CD4-positive, alpha-beta T cell treated with Interleukin-12 subunit alpha and Interleukin-12 subunit beta, for 1 hour (primary cell): ENCODE results near the gene HSD11B2.

Source experiments
- DNase-seq: peaks from one replicate; pipeline ENCODE4 v3.0.0-alpha.2; 2020

HSD11B2 gene

DNA sequence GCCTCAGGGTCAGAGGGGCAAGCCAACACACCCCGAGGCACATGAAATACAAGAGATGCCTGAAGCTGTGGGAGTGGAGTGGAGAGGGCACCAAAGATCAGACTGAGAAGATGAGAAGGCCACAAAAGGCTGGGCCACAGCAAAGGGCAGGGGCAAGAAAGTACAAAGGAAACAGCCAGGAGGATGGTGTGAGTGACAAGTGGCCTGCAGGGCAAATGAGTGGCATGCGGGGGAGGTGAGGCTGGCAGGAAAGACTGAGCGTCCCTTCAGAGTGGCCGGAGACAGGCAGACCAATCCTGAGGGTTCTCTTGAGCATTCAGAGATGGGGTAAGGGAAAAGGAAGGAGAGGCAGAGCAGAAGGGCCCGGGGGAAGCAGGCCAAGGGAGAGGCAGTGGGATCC lies 23.2 kb downstream of the HSD11B2 start:
- no peak for DNase-seq

DNA sequence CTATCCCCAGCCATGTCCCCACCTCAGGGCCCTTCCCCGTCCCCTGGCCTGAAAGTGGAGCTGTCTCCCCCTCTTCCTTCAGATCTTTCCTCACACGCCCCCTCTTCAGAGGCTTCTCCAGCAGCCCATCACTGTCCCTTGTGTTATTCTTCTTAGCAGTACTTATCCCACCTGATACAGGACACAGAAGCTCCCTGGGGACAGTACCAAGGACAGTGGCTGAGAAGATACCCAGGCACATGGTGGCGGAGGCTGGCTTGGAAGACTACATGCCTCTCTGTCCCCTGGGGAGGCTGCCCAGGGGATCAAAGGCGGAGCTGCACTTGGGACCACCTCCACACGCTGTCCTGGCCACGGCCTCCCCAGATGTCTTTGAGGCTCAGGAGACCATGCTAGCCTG lies 23.9 kb downstream of the HSD11B2 start:
- DNase-seq, result no peak

DNA sequence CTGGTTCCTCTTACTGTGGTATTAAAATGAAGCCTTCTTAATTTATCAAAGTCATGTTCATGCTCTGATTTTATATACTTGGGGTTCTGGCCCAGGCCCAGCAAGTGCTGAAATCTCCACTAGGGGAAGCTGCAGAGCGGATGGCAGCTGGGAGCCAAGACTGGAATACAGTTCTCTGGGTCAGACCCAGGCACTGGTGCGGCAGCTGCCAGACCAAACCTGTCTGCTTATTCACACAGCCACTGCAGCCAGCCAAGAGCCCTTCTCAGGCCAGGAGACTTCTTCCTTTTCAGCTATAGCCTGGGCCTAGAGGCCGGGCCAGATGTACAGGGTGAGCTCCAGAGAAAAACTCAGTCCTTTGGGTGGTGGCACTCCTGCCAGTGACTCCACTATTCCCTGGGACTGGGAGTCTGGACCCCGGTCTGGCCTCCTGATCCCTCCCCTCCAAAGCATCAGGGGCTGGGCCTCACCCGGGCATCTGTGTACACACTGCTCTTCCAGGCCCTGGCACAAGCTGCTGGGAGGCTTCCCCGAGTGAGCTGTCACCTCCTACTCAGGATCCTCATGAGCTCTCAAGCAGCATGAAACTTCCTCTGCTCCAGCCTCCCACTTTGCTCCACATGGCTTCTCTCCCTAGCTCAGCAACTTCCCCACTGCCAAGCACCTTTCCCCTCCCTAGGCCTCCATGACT lies 25.6 kb downstream of the HSD11B2 start:
- no peak for DNase-seq

DNA sequence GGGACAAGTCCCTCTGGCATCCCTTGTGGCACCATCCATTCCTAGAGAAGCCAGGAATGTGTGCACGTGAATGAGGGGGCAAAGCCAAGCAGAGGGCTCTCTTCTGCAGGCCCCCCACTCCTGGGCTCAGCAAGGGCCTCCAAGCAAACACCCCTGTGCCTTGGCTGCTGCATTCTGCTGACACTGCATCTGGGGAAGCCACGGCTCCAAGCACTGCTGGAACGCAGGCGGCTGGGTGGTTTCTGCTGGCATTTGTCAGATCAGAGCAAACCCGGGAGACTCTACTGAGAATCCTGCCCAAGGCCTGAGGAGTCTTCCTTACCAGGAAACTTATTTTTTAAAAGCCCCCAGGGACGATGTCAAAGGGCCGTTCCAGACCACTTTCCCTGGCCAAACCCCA lies 26.7 kb downstream of the HSD11B2 start:
- DNase-seq, result no peak

DNA sequence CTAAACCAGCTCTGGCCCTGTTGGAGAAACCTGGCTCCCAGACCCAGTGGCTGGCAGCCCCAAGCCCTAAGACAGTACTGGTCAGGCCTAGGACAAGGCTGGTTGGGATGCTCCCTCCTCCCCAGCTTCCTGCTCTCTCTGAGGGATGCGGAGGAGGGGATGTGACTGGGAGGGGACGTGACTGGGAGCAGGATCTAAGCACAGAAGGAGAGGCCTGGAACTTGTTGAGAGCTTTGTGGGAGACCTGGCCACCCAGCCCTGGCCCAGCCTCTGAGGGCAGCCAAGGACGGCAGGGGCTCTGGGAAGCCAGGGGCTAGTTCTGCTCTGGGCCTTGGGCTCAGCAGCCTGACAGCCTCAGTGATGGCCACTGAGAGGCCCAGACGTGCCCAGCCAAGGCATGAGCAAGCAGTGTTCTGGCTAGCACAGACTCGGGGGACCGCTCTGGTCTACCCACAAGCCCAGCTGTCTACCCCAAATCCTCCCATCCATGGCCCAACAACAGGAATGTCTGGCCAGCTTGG lies 27.3 kb downstream of the HSD11B2 start:
- no peak for DNase-seq

DNA sequence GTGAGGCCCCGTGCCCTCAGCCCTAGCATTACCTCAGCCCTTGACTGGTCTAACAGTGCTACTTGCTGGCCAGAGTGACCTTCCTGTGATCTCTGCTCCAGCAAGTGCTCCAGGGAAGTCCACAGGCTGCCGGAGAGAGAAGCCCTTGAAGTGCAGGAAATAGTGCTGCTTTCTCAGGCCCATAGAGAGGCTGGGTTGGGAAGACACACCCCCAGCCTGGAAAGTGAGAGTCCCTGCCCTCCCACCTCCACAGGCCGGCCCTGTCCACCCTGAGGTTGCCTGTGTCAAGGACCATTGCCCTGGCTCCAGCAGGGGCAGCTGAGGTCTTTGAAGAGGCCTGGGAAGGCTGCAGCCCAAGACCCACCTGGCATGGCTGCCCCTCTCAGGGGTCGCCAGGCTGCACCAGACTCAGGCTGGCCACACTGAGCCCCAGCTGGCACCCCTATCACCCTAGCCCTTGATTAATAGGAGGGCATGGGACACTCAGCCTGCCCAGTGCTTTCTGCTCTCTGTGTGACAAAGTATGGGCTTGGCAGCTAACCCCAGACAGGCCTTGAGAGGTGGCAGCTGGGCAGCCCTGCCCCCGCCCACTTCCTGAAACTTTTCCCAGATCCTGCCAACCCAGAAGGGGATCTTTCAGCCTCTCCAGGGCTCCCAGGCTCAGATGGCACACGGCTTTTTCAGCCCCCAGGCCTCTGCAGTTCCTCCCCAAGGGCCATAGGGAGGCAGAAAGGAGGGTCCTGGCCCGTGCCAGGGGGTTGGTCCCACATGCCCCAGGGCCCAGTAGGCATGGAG lies 28.3 kb downstream of the HSD11B2 start:
- DNase-seq, result no peak

DNA sequence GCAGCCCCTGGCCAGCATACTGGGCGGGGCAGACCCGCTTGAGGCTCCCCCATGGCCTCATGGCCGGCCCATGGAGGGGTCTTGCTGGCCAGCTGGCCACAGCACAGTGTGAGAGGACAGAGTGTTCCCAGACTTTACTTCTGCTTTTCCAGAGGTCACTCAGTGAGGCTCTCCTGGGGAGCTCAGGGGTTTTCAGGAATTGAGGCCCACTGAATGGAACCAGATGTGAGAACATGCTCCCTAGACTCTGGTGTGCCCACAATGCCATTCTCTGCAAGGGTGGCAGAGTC lies 28.9 kb downstream of the HSD11B2 start:
- no peak for DNase-seq

DNA sequence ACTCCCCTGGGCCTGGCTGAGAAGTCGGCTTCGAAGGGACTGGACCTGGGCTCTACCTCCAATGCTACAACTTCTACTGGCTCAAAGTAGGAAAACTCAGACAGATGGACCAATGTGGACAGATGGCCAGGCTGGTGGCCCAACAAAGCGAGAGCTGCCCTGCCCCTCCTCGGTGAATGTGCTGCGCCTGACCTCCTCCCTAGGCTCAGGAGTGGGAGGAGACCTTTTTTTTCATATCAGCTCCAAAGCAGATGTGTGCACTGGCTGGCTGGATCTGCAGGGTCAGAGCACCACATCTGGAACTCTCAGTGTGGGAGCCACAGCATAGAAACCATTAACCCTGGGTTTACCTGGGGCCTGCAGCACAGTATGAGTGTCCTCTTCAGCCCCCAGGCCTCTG lies 29.2 kb downstream of the HSD11B2 start:
- no peak for DNase-seq

DNA sequence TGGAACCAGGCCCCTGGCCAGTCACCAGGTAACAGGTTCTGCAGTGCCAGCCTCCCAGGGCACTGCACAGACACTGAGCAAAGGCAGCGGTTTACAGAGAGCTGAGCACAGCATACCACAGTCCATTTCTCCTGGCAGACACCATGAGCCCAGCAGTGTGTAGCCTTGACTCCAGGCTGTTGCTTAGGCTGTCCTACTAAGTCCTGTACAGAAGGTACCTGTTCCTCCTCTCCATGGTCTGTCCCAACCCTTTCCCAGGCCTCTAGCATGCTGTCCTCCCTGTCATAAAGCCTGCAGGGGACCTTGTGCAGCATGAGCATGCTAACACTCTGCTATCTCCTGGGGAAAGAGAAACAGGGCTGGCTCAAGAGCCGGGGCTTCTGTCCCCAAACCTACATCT lies 30.0 kb downstream of the HSD11B2 start:
- no peak for DNase-seq

DNA sequence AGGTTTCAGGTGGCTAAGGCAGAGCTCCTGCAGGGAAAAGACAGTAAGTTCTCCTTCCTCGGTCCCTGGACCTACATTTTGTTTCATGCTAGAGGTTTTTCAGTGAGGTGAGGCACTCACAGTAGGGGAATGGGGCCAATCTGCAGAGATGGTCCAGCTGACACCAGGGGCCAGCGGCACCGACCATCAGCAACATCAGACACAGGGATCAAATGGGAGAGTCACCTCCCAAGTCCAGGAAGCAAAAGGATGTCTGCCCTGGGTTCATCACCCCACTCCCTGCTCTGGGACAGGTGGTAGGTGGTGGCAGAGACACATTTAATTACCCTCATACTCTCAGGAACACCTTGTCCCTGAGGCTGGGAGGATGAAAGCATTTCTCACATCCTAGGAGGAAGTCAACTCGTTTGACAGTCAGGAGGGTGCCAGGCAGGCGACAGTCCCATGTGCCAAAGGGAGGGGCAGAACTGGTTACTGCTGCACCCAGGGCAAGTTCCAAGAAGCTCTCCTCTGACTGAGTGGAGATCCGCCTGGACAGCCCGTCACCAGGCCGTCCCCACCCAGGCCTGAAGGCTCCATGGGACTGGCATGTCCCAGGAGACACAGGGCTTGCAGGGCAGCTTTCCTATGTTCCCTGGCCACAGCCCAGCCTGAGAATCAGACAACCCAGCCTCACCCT lies 30.8 kb downstream of the HSD11B2 start:
- no peak for DNase-seq

DNA sequence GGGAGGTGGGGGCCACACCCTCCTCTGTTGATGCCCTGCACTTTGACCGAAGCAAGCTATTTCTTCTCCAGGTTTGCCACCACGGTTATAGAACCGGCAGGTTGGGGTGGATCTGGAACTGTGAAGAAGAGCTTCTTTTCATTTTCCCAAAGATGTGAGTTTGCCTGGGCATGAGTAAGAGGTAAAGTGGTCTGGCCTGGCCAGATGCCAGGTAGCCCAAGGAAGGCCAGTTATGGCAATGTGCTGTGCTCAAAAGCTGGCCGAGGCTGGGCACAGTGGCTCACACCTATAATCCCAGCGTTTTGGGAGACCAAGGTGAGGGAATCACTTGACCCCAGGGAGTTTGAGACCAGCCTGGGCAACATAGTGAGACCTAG lies 31.3 kb downstream of the HSD11B2 start:
- DNase-seq, result no peak

DNA sequence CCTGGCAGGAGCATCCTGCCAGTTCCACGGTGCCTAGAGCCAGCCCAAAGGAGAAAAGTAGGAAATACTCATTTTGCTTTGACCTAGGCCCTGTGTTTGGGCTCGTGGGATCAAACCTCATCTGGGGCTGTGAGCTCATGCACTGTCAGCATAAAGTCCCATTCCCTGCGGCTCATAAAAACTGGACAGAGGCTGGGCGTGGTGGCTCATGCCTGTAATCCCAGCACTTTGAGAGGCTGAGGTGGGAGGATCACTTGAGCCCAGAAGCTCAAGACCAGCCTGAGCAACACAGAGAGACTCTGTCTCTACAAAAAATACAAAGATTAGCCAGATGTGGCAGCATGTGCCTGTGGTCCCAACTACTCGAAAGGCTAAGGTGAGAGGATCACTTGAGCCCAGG lies 32.1 kb downstream of the HSD11B2 start:
- DNase-seq, result no peak

DNA sequence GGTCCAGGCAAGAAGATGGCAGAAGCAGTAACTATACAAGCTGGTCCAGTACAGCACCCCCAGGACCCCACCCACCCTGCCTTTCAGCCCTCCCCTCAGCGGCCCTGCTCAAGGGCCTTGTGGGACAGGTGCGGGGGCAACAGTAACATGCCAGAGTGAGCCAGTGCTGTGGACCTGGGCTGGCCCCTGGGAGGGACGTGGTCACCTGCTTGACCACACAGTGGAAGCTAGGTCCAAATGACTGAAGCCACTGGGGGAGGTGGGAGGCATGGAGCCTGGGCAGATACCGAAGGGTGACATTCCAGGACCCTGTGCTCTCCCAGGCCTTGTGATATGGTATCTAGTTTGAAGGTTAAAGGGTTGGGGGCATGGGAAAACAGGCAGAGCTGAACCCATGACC lies 32.8 kb downstream of the HSD11B2 start:
- DNase-seq, result no peak

DNA sequence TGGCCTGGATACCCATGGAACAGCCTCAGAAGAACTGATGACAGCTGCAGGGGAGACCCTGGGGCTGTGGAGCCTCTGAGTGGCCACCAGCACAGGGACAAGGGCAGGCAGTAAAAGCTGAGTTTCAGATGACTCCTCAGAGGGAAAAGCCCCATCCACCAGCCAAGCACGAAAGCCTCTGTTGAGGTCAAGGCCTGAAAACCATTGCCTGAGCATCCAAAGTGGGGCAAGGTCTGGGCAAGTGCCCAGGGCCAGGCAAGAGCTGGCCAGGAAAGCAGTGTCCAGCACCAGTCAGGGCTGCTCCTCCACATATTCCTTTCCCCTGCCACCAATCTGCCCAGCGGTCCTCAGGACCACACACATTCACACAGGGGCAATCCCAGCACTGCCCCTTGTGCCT lies 33.6 kb downstream of the HSD11B2 start:
- DNase-seq, result no peak

DNA sequence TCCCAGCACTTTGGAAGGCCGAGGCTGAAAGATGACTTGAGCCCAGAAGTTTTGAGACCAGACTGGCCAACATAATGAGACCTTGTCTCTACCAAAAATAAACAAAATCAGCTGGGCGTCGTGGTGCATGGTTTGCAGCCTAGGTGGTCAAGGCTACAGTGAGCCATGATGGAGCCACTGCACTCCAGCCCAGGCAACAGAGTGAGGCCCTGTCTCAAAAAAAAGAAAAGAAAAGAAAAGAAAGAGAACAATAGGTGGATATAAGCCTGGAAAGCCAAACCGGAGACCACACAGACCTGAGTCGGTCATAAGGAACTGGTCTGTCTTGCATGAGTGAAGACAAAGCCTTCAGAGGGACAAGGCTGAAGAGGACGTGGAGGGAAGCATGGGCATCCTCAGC lies 35.7 kb downstream of the HSD11B2 start:
- no peak for DNase-seq

DNA sequence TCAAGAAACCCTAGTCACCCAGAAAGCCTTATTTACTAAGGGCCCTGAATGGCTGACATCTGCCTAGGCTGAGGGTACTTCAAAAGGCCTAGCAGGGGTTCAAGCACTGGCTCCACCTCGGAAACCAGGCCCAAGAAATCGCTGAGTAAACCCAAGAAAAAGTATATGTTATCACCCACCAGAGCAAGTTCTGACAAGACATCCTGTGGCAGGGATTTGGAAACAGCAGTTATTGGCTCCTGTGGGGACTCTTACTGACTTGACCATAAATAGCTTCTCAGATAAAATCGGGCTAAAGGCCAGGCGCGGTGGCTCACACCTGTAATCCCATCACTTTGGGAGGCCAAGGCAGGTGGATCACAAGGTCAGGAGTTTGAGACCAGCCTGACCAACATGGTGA lies 37.8 kb downstream of the HSD11B2 start:
- DNase-seq, result no peak

DNA sequence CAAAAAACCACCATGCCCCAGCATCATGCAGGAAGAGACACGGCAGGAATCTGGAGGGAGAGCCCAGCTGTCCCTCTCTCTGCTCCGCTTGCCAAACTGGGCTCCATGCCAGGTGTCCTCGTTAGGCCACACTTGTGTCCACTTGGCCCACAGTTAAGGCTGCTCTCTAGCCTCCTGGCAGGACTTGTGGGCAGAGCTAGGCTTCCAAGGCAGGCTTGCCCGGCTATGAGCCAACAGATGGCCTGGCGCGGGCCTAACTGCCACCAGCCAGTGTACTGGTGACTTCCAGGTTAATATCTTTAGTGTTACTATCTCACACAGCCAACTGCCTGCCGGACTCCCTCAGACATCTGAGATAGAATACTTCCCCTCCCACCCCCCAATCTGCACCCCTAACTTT lies 39.4 kb downstream of the HSD11B2 start:
- DNase-seq, result no peak

DNA sequence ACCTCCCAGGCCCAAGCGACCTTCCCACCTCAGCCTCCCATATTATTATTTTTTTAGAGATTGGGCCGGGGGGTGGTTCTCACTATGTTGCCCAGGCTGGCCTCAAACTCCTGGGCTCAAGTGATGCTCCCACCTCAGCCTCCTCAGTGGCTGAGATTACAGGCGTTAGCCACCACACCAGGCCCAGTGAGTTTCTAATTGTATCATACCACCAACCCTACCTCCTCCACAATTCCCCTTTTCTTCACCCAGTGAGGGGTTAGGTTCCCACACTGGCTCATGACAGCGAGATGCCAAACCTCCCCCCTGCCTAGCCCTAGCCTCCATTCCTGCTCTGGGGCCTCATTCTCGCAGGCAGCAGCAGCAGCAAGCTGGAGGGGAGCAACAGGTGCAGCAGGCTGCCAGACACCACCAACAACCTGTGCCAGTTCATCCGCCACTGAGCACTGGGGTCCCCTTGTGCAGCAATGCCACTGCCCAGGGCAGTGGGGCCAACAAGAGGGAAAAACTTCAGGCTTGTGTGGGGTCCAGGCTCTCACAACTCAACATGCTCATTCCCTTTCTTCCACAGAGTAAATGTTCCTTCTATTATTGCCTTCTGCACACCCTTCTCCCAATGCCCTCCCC lies 41.0 kb downstream of the HSD11B2 start:
- no peak for DNase-seq

DNA sequence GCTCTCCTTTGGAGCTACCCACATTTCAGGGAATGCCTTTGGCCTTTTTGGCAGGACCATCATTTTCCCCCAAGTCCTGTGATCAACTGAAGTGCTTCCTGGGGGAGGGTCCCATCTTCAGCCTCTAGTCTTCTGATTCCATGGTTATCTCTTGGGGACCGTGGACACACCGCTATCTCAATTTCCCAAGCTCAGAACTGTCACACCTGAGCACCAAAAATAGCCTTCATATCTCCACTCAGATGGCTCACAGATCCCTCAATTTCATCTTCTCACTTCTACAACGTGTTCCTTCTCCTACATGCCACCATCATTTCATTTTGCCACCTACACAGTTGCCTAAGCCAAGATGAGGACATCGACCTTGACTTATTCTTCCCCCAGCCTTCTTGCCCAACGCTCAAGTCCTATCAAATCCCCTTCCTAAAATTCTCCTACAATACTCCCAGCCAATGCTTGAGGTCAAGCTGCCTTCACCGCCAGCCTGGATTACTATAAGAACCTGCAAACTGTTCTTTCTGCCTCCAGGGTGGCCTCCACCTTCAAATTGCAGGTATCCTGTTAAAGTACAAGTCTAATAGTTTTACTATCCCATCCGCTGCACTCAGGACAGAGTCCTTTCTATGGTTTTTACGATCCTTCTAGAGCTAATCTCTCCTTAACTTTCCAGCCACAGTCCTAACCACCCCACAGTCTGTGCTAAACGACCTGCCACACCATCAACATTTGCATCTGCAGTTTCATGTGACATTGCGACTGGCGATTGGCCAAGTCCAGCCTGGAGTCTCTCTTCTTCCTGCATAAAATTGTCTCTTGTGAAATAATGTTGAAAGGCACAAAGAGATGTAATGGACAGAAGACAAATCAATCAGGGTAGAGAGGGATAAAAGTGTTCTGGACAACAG lies 43.9 kb downstream of the HSD11B2 start:
- DNase-seq, result no peak

DNA sequence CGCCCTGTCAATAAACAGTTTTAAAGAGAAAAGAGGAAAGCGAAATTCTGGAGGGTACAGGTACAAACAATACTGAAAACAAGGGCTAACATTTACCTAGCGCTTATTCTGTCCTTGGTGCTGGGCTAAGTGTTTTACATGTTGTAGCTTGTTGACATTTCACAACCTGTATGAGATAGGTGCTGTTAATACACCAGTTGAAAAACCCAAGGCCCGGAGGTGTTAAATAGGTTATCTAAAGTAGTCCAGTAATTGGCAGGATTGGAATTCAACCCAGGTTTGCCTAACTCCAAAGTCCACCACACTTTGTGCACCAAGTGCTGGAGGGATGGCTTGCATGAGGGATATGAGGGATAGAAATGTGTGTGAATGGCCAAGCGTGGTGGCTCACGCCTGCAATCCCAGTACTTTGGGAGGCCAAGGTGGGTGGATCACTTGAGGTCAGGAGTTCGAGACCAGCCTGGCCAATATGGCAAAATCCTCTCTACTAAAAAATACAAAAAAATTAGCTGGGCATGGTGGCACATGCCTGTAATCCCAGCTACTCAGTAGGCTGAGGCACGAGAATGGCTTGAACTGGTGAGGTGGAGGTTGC lies 47.1 kb downstream of the HSD11B2 start:
- DNase-seq, result no peak

DNA sequence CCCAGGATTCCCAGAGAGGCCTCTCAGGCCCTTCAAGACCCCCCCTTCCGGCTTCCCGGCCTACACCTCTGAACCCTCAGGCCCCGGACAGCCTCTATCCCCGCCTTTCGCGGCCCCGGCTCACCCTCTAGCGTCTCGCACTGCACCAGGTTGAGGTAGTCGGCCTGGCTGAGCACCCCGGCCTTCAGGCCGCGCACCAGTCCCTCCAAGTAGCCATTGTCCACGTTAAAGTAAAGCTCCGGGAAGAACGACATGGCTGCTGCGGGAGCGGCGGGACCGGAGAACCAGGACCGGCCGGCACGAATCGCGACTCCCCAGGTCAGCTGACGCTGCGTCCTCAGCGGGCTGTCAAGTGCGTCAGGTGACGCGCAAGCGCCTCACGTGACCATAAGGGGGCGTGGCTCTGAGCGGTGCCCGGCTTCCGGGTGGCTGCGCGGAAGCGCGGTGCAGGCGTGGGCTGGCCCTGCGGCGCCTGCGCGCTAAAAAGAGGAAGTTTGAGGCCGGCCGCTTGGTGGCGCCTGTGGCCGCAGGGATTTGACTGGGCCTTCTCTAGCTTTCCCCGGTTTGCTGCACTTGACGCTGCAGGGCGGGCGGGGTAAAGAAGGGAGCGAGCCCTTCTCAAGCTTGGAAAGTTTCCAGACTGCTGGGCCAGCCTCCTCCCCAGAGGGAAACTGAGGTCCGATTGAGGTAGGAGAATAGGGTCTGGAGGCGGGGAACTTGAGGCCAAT lies 50.1 kb downstream of the HSD11B2 start, which contains the start of gene ATP6V0D1:
Gene ATP6V0D1 (minus strand): TSS at position 325 of the 728 bp plus-strand sequence. CDS start 71 bp downstream, at position 254.
- DNase-seq, result peak; percentile 99
